Activated naive CD4-positive, alpha-beta T cell treated with anti-CD3 and anti-CD28 coated beads, Interleukin-2, amount 10 ng/mL, durations not matched to agents 7 days and 5 days (primary cell): ENCODE measurements around the gene FOXD4.
"Not testable (repeated sequence)": the region's sequence is repeated elsewhere in the genome, so short reads cannot be mapped to it uniquely, and the experiment has no call there.

Experiments
- CTCF ChIA-PET: fragments of 350-600 bp; sonication (Branson Sonifier 250); formaldehyde crosslinking; loops from one replicate; lab custom pipeline; 2021; ENCODE audit warnings: antibody characterized with exemption; lab: Charles Lee
- DNase-seq: peaks from one replicate; pipeline ENCODE4 v3.0.0-alpha.2; 2020
- H3K27ac Mint-ChIP-seq: one replicate; pipeline ENCODE4 v1.8.0; 2021; ENCODE audit warnings: mild to moderate bottlenecking, moderate library complexity, mixed read lengths
- H3K27me3 Mint-ChIP-seq: one replicate; pipeline ENCODE4 v1.8.0; 2021; ENCODE audit warnings: mild to moderate bottlenecking, mixed read lengths
- H3K36me3 Mint-ChIP-seq: one replicate; pipeline ENCODE4 v1.8.0; 2021; ENCODE audit warnings: mixed read lengths
- H3K4me1 Mint-ChIP-seq: one replicate; pipeline ENCODE4 v1.8.0; 2021; ENCODE audit warnings: mixed read lengths
- H3K4me3 Mint-ChIP-seq: one replicate; pipeline ENCODE4 v1.8.0; 2021; ENCODE audit warnings: mild to moderate bottlenecking, moderate library complexity, mixed read lengths
- H3K9me3 Mint-ChIP-seq: one replicate; pipeline ENCODE4 v1.8.0; 2021; ENCODE audit warnings: mixed read lengths

The FOXD4 gene

GRCh38 chr9:117995-118467, at the start of gene FOXD4:
Gene FOXD4, minus strand, starts transcription at chr9:118417. Its CDS starts 298 bp downstream, at chr9:118119.
- CTCF ChIA-PET, DNase-seq, H3K9me3 Mint-ChIP-seq, H3K36me3 Mint-ChIP-seq, H3K27ac Mint-ChIP-seq: not testable (repeated sequence)
- Mint-ChIP-seq H3K27me3 (peaks cover 49% of the 10 kb centered on the region), H3K4me3 (peak within 1 kb of the TSS; percentile 58), H3K4me1 (peaks cover 24% of the 10 kb centered on the region)

DNA sequence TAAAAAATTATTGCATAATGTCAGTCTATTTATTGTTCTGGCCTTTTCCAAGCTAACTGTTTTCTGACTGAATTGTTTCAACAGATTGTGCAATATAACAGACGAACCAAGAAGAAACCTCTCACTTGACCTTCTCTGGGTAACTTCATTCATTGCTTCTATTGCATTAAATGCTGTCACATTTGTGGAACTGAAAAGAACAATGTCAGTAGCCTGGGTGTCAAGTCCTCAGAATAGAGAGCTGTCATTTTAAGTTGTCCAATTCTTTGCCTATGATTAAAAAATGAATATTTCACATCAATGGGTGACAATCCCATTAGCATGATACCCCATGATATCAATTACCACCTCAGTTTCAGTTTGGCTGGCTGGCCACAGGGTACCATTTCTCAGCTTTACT, 41.7 kb upstream of the FOXD4 start:
- H3K4me1 Mint-ChIP-seq, H3K36me3 Mint-ChIP-seq, CTCF ChIA-PET, H3K4me3 Mint-ChIP-seq, DNase-seq, H3K9me3 Mint-ChIP-seq, H3K27ac Mint-ChIP-seq, H3K27me3 Mint-ChIP-seq: not testable (repeated sequence)

- H3K27me3 Mint-ChIP-seq, CTCF ChIA-PET, H3K4me3 Mint-ChIP-seq: not testable (repeated sequence)
Observed at GRCh38 chr9:151173-151572, 33.0 kb upstream of the FOXD4 start.

GRCh38 chr9:139880-140279, 21.7 kb upstream of the FOXD4 start:
- H3K36me3 Mint-ChIP-seq, H3K27ac Mint-ChIP-seq, H3K4me3 Mint-ChIP-seq, H3K27me3 Mint-ChIP-seq, DNase-seq, H3K9me3 Mint-ChIP-seq, CTCF ChIA-PET, H3K4me1 Mint-ChIP-seq: not testable (repeated sequence)

More at GRCh38 chr9:151173-151572, 33.0 kb upstream of the FOXD4 start:
- not testable (repeated sequence) for H3K36me3 Mint-ChIP-seq, H3K4me1 Mint-ChIP-seq, DNase-seq, H3K27ac Mint-ChIP-seq, H3K9me3 Mint-ChIP-seq

DNA sequence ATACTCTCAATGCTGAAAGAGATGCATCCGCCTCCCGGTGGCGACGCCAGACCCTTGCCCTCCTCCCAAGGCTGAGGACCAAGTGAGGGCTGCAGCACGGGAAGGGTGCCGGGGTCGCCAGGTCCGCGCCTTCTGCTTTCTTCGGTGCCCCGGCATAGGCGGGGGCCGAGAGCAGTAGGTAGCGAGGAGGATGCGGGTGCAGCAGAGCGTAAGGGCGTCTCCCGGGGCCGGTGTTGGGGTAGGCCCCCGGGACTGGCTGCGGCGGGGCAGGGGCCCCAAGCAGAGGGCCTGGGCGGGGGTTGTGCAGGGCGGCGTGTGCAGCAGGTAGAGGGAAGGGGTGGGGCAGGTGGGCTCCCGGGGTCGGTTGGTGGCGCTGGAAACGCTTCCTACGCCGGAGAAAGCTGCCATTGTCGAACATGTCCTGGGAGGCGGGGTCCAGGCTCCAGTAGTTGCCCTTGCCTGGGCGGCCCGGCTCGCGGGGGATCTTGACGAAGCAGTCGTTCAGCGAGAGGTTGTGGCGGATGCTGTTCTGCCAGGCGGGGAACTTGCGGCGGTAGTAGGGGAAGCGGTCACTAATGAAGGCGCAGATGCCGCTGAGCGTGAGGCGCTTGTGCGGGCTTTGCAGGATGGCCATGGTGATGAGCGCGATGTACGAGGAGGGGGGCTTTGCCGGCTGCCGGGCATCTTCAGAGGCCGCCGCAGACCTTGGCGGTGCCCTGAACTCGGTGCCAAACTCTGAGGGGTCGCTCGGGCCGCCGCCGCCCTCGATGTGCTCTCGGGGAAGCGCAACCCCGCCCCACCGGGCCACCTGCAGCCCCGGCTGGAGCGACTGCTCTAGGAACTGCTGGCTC, 848 bp downstream of the FOXD4 start:
- peak; percentile 43 for DNase-seq
- Mint-ChIP-seq H3K4me1 (peaks cover 24% of the 10 kb centered on the region), H3K4me3 (peak overlapping the region; percentile 58), H3K27me3 (peaks cover 56% of the 10 kb centered on the region)
- H3K27ac Mint-ChIP-seq, H3K9me3 Mint-ChIP-seq, CTCF ChIA-PET, H3K36me3 Mint-ChIP-seq: not testable (repeated sequence)

GRCh38 chr9:116239-117077, 1.8 kb downstream of the FOXD4 start:
- H3K9me3 Mint-ChIP-seq, DNase-seq, H3K27ac Mint-ChIP-seq, H3K36me3 Mint-ChIP-seq, CTCF ChIA-PET: not testable (repeated sequence)
- Mint-ChIP-seq H3K4me1 (peaks cover 24% of the 10 kb centered on the region), H3K27me3 (peaks cover 62% of the 10 kb centered on the region), H3K4me3 (peak overlapping the region; percentile 30)

GRCh38 chr9:115118-115451, 3.1 kb downstream of the FOXD4 start:
- Mint-ChIP-seq H3K27ac (peak overlapping the region; percentile 31), H3K4me3 (peak overlapping the region; percentile 14), H3K27me3 (peaks cover 63% of the 10 kb centered on the region), H3K4me1 (peaks cover 24% of the 10 kb centered on the region)
- CTCF ChIA-PET, H3K36me3 Mint-ChIP-seq, DNase-seq, H3K9me3 Mint-ChIP-seq: not testable (repeated sequence)

GRCh38 chr9:114267-115117, 3.7 kb downstream of the FOXD4 start:
- DNase-seq, CTCF ChIA-PET, H3K9me3 Mint-ChIP-seq, H3K36me3 Mint-ChIP-seq: not testable (repeated sequence)
- peak overlapping the region; percentile 71 for H3K4me3 Mint-ChIP-seq
- peaks cover 24% of the 10 kb centered on the region for H3K4me1 Mint-ChIP-seq
- H3K27me3 Mint-ChIP-seq = peaks cover 68% of the 10 kb centered on the region
- peak overlapping the region; percentile 31 for H3K27ac Mint-ChIP-seq

GRCh38 chr9:113468-114266, 4.5 kb downstream of the FOXD4 start:
- CTCF ChIA-PET, H3K9me3 Mint-ChIP-seq, H3K36me3 Mint-ChIP-seq, H3K27ac Mint-ChIP-seq: not testable (repeated sequence)
- Mint-ChIP-seq H3K4me1 (peaks cover 27% of the 10 kb centered on the region), H3K4me3 (peak overlapping the region; percentile 71), H3K27me3 (peaks cover 76% of the 10 kb centered on the region)
- DNase-seq = peak; percentile 52

GRCh38 chr9:112589-113467, 5.4 kb downstream of the FOXD4 start:
- H3K36me3 Mint-ChIP-seq, DNase-seq, CTCF ChIA-PET, H3K9me3 Mint-ChIP-seq: not testable (repeated sequence)
- Mint-ChIP-seq H3K4me3 (peak overlapping the region; percentile 31), H3K27ac (peak overlapping the region; percentile 37), H3K27me3 (peaks cover 76% of the 10 kb centered on the region), H3K4me1 (peaks cover 22% of the 10 kb centered on the region)

DNA sequence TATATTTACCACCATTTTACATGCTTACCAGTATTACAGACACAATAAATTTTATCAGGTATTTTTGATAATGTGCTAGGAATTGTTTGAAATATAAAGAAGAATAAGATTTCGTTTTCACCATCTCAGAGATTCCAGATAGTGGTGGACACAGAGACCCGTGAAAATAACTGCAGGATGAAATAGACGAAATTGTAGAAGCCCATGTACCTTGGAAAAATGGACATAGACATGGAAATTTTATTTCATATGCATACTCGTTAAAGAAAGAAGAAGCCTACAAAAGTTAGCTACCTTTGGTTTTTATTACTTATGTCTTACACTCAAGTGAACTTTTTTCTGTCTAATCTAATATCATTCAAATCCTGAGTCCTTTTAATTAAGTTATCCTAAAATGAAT, 7.5 kb downstream of the FOXD4 start:
- H3K4me3 Mint-ChIP-seq, CTCF ChIA-PET: not testable (repeated sequence)
- H3K27me3 Mint-ChIP-seq = peaks cover 64% of the 10 kb centered on the region

GRCh38 chr9:109540-109939, 8.7 kb downstream of the FOXD4 start:
- H3K4me1 Mint-ChIP-seq, H3K4me3 Mint-ChIP-seq, H3K9me3 Mint-ChIP-seq, CTCF ChIA-PET, H3K36me3 Mint-ChIP-seq, DNase-seq, H3K27ac Mint-ChIP-seq: not testable (repeated sequence)
- peaks cover 58% of the 10 kb centered on the region for H3K27me3 Mint-ChIP-seq

More for the DNA sequence above, 7.5 kb downstream of the FOXD4 start:
- H3K36me3 Mint-ChIP-seq, H3K27ac Mint-ChIP-seq, DNase-seq, H3K9me3 Mint-ChIP-seq: not testable (repeated sequence)
- peaks cover 13% of the 10 kb centered on the region for H3K4me1 Mint-ChIP-seq
